GM12874 (cell line): ENCODE results near the gene SIRT1.

Experiments used
- CTCF ChIP-seq: IDR thresholded peaks from 2 replicates; pipeline ENCODE4 v1.5.1; 2011; ENCODE audit warnings: low read depth, mild to moderate bottlenecking, control low read depth, low read length, moderate library complexity; ENCODE audit not compliant: insufficient read depth

The SIRT1 gene

GRCh38 chr10:67849331-67850011 lies 35.0 kb upstream of the SIRT1 start:
- no peak for TF ChIP-seq CTCF

DNA sequence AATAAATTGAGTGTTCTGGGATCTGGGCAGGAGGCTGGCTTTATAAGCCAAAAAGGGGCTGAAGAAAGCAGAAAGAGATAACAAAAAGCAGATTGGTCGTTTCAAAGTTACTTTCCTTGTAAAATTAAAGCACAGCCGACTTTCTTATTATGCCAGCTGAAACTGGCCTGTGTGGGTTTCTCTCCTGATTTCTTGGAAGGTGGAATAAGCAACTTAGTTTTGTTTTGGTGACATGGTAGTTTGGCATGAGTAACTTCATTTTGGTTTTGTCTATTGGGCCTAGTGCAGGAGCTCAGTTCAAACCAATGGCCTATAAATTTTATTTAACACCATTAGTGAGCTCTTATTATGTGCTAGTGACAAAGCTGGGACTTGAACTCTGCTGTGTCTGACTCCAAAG lies 33.3 kb upstream of the SIRT1 start:
- TF ChIP-seq CTCF = no peak

DNA sequence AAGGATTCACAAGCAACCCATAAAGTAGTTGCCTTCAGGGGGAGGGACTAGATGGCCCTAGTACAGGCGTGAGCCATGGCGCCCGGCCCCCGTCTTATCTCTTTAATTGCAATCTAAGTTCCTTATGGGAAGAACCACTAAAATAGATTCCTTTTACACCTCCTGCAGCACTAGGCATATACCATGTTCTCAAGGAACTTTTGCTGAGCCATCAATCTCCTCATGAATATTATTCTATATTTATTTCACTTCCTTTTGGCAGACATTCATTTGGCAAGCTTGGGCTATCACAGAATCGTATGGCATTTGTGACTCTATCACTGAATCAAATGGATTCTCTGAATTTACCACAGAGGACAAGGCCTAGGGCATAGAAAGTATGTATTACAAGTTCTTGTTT lies 31.7 kb upstream of the SIRT1 start:
- no peak for TF ChIP-seq CTCF

DNA sequence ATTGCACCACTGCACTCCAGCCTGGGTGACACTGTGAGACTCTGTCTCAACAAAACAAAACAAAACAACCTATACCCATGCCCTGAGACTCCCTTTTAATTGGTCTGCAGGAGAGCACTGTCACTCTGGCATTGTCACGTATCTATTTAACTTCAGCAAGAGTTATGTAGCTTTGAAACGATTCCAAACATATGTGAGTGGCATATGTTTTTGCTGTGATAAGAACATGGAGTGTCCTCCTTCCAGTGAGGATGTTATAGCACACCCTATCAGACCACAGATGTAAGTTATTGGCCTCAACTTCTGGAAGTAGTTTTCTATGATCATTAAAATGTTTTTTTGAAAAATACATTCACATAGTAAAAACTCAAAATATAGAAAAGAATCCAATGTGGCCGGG lies 30.9 kb upstream of the SIRT1 start:
- TF ChIP-seq CTCF = no peak

DNA sequence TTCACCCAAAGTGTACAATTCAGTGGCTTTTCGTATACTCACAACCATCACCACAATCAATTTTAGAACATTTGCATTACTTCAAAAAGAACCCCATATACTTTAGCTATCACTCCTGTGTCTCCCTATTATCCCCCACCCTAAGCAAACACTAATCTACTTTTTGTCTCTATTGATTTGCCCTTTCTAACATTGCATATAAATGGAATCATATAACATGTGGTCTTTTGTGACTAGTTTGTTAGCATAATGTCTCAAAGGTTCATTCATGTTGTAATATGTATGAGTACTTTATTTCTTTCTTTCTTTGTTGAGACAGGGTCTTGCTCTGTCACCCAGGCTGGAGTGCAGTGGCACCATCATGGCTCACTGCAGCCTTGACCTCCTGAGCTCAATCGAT lies 25.5 kb upstream of the SIRT1 start:
- no peak for TF ChIP-seq CTCF

DNA sequence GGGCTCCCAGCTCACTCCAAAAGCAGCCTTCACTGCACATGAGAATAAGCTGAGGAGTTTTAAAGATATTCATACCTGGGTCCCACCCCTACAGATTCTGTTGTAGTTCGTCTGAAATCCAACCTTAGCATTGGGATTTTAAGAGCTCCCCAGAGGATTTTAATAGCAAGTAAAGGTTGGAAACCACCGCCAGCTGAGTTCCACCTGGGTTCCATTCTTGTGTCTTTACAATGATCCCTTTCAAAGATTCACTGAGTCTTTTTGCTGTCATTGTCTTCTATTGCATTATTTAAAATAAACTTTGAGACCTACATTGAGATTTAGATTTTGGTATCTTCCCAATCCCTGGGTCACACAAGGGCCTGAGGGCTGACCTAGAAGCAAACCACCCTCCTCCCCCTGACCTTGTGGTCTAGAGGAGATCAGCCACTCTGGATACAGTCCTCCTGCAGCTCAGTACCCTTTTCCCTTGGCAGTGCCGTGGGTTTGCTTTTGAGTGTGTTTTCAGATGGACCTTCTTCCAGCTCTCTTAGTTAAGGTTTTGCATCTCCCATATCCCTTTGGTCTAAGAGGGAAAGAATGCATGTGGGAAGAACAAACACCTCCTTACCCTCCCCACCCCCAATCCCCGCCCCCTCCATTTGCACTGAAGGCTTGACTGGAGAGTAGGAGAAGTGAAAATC lies 22.6 kb upstream of the SIRT1 start:
- no peak for TF ChIP-seq CTCF

GRCh38 chr10:67863094-67863493 lies 21.4 kb upstream of the SIRT1 start:
- TF ChIP-seq CTCF = no peak
